Activated gamma-delta T cell (primary cell): ENCODE measurements around the gene PNPLA8.
"Not testable (repeated sequence)": the region's sequence is repeated elsewhere in the genome, so short reads cannot be mapped to it uniquely, and the experiment has no call there.

Source experiments
- DNase-seq: peaks from one replicate; lab custom pipeline; 2025; lab: John Stamatoyannopoulos, UW
- total RNA-seq, 2 donors: gene quantifications; one replicate each; lab custom pipeline; 2026; lab: John Stamatoyannopoulos, UW

The PNPLA8 gene, protein sequence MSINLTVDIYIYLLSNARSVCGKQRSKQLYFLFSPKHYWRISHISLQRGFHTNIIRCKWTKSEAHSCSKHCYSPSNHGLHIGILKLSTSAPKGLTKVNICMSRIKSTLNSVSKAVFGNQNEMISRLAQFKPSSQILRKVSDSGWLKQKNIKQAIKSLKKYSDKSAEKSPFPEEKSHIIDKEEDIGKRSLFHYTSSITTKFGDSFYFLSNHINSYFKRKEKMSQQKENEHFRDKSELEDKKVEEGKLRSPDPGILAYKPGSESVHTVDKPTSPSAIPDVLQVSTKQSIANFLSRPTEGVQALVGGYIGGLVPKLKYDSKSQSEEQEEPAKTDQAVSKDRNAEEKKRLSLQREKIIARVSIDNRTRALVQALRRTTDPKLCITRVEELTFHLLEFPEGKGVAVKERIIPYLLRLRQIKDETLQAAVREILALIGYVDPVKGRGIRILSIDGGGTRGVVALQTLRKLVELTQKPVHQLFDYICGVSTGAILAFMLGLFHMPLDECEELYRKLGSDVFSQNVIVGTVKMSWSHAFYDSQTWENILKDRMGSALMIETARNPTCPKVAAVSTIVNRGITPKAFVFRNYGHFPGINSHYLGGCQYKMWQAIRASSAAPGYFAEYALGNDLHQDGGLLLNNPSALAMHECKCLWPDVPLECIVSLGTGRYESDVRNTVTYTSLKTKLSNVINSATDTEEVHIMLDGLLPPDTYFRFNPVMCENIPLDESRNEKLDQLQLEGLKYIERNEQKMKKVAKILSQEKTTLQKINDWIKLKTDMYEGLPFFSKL
- total RNA-seq: 64.8 to 70.7 reads per million in 2 donors

DNA sequence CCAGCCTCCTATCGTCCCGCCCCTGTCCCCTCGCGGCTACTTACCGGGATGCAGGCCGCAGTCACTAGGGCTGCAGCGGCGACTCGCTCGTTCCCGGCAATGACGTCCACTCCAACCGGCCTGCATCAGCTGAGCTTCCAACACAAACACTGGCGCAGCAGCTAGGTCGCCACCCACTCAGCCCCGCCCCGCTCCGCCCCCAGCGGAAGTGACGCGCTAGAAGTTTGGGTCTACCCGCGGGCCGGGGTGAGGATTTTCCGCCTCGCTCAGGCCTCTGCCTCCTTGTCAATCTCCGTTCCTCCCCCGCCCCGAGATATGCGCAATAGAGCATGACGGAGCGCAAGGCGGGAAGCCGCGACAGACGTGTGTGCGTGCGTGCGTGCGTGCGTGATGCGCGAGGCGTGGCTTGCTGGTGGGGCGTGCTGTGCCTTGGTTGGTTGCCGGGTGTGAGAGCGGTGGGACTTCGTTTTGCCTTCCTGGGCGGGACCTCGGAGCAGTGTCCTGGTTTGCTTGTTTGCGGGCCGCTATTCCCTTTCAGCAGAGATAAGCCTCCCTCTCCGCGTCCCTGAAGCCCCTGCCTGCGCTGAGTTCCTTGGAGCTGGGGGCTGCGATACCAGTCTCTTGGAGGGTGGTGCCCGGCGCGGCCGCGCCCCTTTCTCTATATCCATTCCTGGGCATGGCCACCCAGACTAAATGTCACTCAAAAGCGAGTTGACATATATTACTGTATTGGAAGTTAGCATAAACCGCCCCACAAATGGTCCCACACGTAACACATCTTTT, at the start of gene PNPLA8:
Gene PNPLA8 (minus strand): TSS at position 151 of the 783 bp plus-strand sequence. CDS start 10,644 bp downstream, outside the sequence.
- DNase-seq: peak; percentile 99

DNA sequence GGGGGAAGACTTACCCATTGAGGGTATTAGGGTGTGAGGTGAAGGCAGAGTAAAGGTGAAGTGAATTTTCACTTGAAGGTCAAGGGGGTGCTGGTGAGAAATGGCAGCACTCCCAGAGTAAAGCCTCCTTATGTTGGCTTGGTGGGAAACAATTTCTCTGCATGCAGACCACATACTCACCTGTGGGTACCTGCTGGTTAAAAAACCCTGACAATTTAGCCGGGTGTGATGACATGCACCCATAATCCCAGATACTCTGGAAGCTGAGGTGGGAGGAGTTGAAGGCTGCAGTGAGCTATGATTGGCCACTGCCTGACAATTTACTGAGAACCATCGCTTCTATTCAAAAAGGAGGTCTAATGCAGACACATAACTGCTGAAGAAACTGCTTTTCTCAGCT, 49.2 kb upstream of the PNPLA8 start:
- DNase-seq: no peak

DNA sequence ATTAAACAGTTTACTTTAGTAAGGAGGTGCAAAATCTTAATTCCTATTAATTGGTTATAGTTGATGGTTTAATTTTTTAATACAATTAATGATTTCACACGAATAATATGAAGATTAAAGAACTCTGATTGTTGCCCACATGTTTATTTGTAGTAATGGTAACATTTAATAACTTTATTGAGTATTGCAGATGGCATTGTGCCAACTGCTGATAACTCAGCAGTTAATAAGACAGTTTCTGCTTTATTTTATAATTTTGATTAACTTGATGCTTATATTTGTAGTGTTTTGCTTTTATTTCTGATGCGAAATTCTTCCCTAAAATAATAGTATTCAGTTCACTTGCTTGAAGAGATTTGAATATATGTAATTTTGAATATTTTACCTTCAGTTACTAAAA, 46.5 kb upstream of the PNPLA8 start:
- DNase-seq: no peak

DNA sequence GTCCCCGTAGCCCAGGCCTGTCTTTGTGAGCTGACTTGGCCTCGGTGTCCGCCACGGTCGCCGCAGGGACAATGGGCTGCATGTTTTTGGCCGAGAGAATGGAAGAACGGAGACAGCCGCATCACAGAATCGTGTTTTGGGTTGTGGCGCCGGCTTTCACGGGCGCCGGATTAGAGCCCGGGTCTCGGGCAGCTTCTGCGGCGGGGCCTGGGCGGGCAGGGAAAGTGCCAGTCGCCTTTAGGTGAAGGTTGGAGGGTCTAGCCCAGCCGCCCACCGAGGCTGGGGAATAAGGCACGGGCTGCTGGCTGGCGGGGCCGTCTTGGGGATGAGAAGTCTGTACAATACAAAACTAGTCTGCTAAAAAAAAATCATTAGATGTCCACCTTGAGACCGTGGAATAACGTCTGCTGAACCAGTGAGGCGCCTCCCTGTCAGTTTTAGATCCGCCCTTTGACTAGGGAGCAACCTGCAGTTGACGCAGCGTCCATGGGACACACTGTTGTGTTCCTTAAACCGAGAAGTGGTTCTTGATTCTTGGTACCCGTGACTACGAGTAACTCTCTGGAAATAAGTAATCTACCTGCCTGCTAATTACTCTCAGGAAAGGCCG, 44.3 kb upstream of the PNPLA8 start:
- peak; percentile 22 for DNase-seq

DNA sequence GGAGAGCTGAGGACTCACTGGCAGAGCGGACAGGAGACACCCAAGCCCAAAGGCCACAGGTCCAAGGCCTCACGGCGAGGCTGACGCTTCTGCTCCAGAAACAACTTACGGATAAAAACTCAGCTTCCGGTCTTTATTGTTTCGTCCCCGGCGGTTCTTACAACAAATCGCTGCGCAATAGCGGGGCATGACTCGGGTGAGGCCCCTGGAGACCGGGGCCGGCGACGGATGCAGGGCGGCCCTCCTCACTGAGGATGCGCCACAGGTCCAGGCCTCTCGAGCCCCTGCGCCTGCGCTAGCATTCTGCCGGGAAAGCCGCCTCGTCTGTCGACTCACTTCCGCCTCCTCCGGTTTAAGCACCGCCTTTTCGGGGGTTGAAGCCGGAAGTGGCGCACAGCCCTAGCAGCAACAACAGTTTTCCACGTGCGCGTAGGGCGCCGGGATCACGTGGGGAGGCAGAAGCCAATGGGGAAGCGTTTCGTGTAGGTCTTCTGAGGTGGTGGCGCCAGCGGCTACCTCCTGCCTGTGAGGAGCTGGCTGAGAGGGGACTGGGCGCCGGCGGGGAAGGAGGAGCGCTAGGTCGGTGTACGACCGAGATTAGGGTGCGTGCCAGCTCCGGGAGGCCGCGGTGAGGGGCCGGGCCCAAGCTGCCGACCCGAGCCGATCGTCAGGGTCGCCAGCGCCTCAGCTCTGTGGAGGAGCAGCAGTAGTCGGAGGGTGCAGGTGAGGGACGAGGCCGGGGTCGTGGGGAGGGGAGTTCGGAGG, 43.6 kb upstream of the PNPLA8 start, which contains the start of the genes DNAJB9 and THAP5:
Gene DNAJB9 (plus strand): TSS at position 494 of the 765 bp plus-strand sequence. CDS start 1,853 bp downstream, outside the sequence.
Gene THAP5 (minus strand): TSS at position 326 of the 765 bp plus-strand sequence. CDS start 137 bp downstream, at position 189.
- DNase-seq: peak; percentile 95

DNA sequence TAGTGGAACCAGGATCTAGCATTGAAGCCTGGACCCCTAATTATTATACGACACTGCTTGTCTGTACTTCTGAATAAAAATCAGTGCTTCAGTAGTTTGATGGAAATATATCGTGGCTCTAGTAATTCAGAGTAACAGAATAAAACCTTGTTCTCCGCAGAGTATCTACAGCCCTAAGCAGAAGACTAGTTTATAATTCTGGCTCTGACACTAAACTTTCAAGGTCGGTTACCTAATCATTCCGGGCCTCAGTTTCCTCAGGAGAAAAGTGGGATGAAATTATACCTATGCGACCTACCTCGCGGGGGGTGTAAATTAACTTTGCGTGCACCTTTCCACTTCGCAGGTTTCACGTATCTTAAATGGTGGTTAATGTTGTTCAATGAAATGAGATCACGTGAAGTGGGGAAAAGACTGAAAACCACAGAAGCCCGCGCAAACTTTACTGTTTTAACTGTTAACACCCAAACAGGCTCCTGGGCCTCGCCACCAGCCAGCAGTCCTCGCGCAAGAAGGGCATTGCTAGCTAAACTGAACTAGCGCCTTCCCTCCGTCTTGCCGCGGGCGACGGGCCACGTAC, 43.0 kb upstream of the PNPLA8 start:
- DNase-seq: no peak

DNA sequence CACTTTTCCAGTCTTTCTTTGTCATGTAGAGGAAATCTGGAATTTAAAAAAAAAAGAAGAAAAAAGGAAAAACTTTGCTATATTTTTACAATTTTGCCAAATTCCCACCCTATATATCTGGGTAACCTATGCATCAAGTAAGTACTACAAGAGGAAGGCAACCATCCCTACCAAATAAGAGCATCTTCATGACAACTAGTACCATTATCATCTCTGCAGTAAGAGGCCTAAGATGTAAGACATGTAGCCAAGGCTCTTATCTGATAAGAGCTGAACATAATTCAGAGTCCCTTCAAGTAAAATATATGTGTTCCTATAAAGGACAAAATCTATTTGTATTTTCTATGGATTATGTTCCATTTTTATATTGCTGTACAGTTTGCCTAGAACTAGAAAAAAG, 40.1 kb upstream of the PNPLA8 start:
- DNase-seq: no peak

DNA sequence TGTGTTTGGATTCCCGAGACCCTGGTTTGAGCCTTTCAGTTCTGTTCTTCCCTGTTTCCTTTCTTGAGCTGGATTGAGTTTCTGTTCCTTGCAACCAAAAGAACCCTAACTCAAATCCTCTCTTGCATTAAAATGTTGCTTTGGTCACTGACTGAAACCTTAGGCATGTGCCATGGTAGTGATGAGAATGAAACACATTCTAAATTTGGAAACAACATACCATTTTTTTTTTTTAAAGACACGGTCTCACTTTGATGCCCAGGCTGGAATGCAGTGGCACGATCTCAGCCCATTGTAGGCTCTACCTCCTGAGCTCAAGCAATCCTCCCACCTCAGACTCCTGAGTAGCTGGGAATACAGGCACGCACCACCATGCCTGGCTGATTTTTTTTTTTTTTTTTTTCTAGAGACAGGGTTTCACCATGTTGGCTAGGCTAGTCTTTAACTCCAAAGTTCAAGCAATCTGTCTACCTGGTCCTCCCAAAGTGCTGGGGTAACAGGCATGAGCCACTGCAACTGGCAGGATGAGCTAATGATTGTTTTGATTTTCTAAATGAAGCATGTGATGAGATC, 35.2 kb upstream of the PNPLA8 start:
- DNase-seq: no peak

DNA sequence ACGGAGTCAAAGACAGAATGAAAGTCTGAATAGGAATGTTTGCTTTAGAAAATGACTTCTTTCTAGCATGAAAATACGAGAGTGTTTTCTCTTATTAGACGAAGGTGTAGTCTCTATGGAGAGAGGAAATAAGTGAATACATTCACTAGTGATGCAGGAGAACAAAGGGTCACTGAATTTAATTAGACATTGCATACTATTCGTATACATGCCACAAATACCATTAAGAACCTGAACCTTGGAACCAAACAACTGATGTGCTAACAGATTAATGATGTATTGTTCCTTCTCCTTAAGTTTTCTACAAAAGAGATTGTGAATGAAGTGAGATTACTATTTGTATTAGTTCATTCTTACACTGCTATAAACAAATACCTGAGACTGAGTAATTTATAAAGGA, 33.3 kb upstream of the PNPLA8 start:
- DNase-seq: no peak

DNA sequence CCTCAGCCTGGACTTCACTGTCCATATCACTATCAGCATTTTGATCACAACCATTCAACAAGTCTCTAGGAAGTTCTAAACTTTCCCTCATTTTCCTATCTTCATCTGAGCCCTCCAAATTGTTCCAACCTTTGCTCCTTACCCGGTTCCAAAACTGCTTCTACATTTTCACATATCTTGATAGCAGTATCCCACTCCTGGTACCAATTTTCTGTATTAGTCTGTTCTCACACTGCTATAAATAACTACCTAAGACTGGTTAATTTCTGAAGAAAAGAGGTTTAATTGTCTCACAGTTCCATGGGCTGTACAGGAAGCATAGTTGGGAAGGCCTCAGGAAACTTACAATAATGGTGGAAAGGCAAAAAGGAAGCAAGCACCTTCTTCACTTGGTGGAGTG, 31.7 kb upstream of the PNPLA8 start:
- no peak for DNase-seq

DNA sequence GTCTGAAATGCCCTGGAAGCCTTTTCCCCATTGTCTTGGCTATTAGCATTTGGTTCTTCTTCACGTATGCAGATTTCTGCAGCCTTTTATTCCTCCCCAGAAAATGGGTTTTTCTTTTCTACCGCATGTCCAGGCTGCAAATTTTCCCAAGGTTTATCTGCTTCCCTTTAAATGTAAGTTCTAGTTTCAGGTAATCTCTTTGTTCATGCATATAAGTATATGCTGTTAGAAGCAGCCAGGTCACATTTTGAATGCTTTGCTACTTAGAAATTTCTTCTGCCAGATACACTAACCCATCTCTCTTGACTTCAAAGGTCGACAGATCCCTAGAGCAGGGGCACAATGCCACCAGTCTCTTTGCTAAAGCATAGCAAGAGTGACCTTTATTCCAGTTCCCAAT, 31.3 kb upstream of the PNPLA8 start:
- no peak for DNase-seq

DNA sequence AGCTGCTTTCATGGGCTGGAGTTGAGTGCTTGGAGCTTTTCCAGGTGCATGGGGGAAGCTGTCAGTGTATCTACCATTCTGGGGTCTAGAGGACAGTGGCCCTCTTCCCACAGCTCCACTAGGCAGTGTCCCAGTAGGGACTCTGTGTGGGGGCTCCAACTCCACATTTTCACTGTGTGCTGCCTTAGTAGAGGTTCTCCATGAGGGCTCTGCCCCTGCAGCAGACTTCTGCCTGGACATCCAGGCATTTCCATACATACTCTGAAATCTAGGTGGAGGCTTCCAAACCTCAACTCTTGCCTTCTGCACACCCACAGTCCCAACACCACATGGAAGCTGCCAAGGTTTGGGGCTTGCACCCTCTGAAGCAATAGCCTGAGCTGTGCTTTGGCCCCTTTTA, 30.7 kb upstream of the PNPLA8 start:
- not testable (repeated sequence) for DNase-seq

DNA sequence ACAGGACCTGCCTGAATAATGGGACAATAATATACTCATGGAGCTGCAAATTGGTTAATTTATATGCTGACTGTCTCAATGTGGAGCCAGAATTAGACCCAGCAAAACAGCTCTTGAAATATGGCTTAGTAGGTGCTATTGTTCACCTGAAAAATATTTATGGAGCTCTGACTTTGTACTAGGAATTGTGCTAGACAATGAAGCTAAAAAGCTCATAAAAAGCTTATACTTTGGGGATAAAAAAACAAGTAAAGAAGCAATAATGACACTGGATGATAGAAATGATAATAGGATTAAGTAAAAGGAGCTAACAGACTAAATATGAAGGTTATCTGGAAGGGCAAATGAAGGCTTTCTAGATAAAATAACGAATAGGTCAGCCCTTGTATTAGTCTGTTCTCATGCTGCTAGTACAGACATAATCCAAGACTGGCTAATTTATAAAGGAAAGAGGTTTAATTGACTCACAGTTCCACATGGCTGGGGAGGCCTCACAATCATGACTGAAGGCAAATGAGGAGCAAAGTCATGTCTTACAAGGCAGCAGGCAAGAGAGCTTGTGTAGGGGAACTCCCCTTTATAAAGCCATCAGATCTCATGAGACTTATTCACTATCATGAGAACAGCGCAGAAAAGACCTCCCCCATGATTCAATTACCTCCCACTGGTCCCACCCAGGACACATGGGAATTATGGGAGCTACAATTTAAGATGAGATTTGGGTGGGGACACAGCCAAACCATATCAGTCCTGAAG, 22.4 kb upstream of the PNPLA8 start:
- not testable (repeated sequence) for DNase-seq

DNA sequence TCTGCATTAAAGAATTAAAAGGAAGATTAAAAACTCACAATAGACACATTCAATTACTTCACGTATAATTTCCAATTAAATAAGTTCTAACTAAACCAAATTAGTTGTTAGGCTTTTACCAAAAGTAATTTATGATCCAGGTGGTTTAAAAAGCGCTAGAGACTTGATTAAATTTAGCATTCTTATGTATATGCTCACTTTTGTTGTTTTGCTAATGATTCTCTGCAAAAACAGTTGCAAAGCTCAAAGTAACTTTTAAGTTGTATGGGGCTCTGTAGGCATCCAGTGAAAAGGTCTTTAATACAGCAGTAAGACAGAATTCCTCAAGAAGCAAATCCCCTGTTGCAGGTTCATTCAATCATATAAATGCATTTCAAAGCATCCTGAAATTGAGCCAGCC, 15.5 kb upstream of the PNPLA8 start:
- DNase-seq: no peak

DNA sequence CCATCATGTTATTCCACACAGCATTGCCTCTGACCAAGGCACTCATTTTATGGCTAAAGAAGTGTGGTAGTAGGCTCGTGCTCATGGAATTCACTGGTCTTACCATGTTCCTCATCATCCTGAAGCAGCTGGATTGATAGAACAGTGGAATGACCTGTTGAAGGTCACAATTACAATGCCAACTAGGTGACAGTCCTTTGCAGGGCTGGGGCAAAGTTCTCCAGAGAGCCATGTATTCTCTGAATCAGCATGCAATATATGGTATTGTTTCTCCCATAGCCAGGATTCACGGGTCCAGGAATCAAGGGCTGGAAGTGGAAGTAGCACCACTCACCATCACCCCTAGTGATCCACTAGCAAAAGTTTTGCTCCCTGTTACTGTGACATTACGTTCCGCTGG, 12.8 kb upstream of the PNPLA8 start:
- DNase-seq: not testable (repeated sequence)

DNA sequence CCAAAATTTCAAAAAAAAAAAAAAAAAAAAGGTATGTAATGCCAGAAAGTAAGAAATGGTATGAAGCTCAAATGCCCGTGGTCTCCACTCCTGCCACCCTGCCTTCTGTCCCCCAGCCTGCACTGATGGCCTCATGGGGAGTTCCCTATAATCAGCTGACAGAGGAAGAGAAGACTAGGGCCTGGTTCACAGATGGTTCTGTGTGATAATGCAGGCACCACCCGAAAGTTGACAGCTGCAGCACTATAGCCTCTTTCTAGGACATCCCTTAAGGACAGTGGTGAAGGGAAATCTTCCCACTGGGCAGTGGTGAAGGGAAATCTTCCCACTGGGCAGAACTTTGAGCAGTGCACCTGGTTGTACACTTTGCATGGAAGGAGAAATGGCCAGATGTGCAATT, 12.3 kb upstream of the PNPLA8 start:
- not testable (repeated sequence) for DNase-seq

DNA sequence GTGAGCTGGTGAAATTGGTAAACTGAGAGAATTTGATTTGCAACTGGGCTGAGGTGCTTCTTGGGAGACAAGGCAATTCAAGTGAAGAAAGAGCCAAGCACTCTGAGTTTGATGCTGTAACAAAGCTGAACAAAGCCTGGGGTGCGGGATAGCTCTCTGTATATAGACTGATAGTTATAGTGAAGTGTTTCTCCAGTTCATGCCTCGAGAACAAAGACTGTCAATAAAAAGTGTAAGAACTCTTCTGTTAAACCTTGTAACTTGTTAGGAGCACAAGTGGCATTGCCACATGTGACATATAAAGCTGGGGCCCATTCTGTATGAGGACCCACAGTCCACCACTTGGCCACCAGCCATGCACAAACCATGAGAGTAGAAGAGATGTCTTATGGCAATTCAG, 11.3 kb upstream of the PNPLA8 start:
- no peak for DNase-seq

DNA sequence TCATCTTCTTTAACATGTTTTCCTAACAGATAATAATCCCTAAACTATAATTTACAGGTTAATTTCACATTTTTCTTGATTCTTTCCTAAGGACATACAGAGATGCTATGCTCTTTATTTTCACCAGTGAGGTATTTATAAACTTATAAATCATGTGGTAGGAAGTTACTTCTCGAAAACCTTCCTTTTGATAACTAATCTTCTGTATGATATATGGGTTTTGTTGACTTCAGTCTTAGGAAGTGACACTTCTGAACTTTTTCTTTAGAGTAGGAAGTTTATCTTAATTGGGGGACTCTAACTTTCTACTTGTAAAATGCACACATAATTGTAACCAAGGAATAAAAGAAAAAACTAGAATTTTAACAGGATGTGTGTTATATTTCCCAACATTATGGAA, 9.8 kb upstream of the PNPLA8 start:
- no peak for DNase-seq

DNA sequence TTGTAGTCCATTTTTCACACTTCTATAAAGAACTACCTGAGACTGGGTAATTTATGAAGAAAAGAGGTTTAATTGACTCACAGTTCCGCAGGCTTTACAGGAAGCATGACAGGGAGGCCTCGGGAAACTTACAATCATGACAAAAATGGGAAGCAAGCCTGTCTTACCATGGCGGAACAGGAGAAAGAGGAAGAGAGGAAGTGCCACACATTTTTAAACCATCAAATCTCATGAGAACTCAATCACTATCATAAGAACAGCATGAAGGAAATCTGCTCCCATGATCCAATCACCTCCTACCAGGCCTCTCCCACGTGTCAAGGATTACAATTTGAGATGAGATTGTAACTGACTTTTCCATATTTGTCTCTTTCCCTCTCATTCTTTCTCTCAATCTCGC, 9.3 kb upstream of the PNPLA8 start:
- DNase-seq: no peak
